Ovary (tissue), 9 donors: ENCODE measurements around the gene IFI44L. TPM values are rescaled to one million over a fixed set of nuclear protein-coding genes. Genes with fewer than 3 reads are reported as not detected.

ENCODE experiments used
- DNase-seq, 5 donors: peaks; one replicate each; pipeline ENCODE4 v3.0.0-alpha.2; 2019 to 2020
- H3K27ac ChIP-seq, 2 donors: fragments of 200-600 bp; one replicate each; pipeline versions ENCODE4 v1.5.1 to v1.8.0; 2019 to 2022
- H3K27me3 ChIP-seq: fragments of 200-600 bp; one replicate; pipeline ENCODE4 v1.8.0; 2022
- H3K36me3 ChIP-seq: fragments of 200-600 bp; sonication (generic); one replicate; pipeline ENCODE4 v1.5.1; 2019
- H3K4me1 ChIP-seq: one replicate; pipeline ENCODE4 v1.8.1; 2013; ENCODE audit warnings: mild to moderate bottlenecking, moderate library complexity; ENCODE audit not compliant: insufficient read depth
- H3K4me3 ChIP-seq: fragments of 200-600 bp; sonication (generic); one replicate; pipeline ENCODE4 v1.5.1; 2017
- H3K9me3 ChIP-seq, 2 donors: fragments of 200-600 bp in 1 of 2; sonication (generic) in 1 of 2; one replicate each; pipeline versions ENCODE4 v1.5.1 to v1.8.1; 2013 to 2019; ENCODE audit warnings: mild to moderate bottlenecking in 1 of 2, moderate library complexity in 1 of 2
- CTCF ChIP-seq, 3 donors: fragments of 450-650 bp in 2 of 3; fragments of 200-600 bp in 1 of 3; IDR thresholded peaks; one replicate each; pipeline versions ENCODE4 v1.5.1 to v1.8.0; 2016 to 2022; ENCODE audit warnings: antibody characterized with exemption in 3 of 3, mild to moderate bottlenecking in 1 of 3
- EP300 ChIP-seq: sonication (generic); formaldehyde crosslinking; IDR thresholded peaks from one replicate; pipeline ENCODE4 v1.6.1; 2017; ENCODE audit warnings: antibody characterized with exemption
- POLR2A ChIP-seq: fragments of 450-650 bp; IDR thresholded peaks from one replicate; pipeline ENCODE4 v1.6.1; 2017; ENCODE audit warnings: antibody characterized with exemption, mild to moderate bottlenecking, moderate library complexity
- WGBS, 3 donors: extraction: QIAGEN DNeasy Blood & Tissue Kit in 1 of 3; methylation state at CpG; one replicate each; pipeline versions ENCODE4 v1.1.5 to v1.1.7; 2013 to 2017; 5-methylcytosine and 5-hydroxymethylcytosine counted together
- intact Hi-C, 4 donors: fragments of 100-400 bp; cut with DNase I; formaldehyde crosslinking; loops; one replicate each; pipeline versions ENCODE4 v1.11.0 to v1.15.1; 2022 to 2023
- polyA plus RNA-seq, 2 donors: library from polyadenylated mRNA; stranded (reverse); fragments of 200-250 nt in 1 of 2; fragments of 350-450 nt in 1 of 2; fragmentation: Illumina TruSeq in 1 of 2; extraction: RNeasy Lipid Tissue Mini Kit (QIAGEN cat#74804) in 1 of 2; gene quantifications; one replicate each; pipeline ENCODE4 v1.2.3, GENCODE V29; 2013 to 2014
- total RNA-seq, 7 donors: library from RNA; depleted of rRNA in 2 of 7; stranded (reverse); fragments of >200 nt in 2 of 7; fragmentation: NEBNext Ultra II Directional in 3 of 7; extraction: Animal tissue kit (Norgen Biotek cat#: 25700) in 3 of 7; gene quantifications; one replicate each; pipeline versions ENCODE4 v1.1.0 to v1.2.4, GENCODE V29; 2016 to 2023
- donor health status: DM: no; HTN: no; CAD: no; lungs with moderate emphysema.
- donor health status: DM: no; HTN: no; CAD: no.
- donor health status: Bipolar disorder and iron deficiency.
- donor health status: DM: yes; HTN: yes; CAD: no.
- donor health status: DM: no; HTN: no; CAD: no.
- donor health status: DM: yes; HTN: yes; CAD: no.

Gene IFI44L
- total and polyA plus RNA-seq, 9 donors: 4.3 to 36.0 (median 10.3) TPM

DNA sequence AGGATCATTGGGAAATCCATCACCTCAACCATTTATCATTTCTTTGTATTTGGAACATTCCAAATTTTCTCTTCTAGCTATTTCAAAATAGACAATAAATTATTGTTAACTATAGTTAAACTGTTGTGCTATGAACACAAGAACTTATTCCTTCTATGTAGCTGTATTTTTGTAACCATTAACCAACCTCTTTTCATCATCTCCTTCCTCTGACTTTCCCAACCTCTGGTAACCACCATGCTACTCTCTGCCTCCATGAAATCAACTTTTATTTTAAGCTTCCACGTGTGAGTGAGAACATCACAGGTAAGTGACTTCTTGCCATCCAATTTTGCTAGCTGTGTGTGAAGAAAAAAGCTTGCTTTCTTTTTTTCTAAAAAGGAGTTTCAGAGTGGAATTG, 418 bp downstream of the IFI44L start:
- Histone ChIP-seq H3K27ac (peak overlapping the region; percentile 18 to 65), H3K4me3 (peak overlapping the region; percentile 8), H3K27me3 (no peaks in the 10 kb centered on the region), H3K4me1 (peaks cover 2% of the 10 kb centered on the region), H3K9me3 (no peaks in the 10 kb centered on the region), H3K36me3 (no peaks in the 10 kb centered on the region)
- intact Hi-C loops: loop anchor here in 2 of 4 donors (1.0 to 10.0 kb wide), 2 partner anchors 54 to 56 kb away; no protein-coding TSS in a partner anchor
- DNase-seq: no peak
- 0 to 5% (median 4%) methylated on average over 1 of the region's 1 CpG for WGBS, 3 donors
- TF ChIP-seq EP300: no peak
- TF ChIP-seq CTCF (IDR thresholded peaks at IDR 0.05): no peak
- TF ChIP-seq POLR2A: no peak

DNA sequence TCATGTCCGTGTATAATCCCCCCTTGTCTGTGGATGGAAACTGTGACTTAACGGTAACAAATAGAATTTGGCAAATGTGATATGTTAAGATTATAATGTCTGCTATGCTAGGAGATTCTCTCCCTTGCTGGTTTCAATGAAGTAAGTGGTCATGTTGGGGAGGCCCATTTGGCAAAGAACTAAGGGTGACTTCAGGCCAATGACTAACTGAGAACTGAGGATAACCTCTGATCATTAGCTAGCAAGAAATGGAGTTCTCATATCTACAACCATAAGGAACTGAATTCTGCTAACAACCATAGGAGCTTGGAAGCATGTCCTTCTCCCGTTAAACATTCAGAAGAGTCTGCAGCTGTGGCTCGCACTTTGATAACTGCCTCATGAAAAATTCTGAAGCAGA, 2.3 kb downstream of the IFI44L start:
- no peak for DNase-seq
- WGBS, 3 donors: 68 to 73% (median 73%) methylated on average over 4 of the region's 4 CpGs
- Histone ChIP-seq H3K4me1 (peaks cover 2% of the 10 kb centered on the region), H3K27me3 (no peaks in the 10 kb centered on the region), H3K36me3 (no peaks in the 10 kb centered on the region), H3K27ac (no peak overlapping the region), H3K4me3 (no peak overlapping the region), H3K9me3 (no peaks in the 10 kb centered on the region)
- intact Hi-C loops: loop anchor here in 1 of 4 donors (10.0 kb wide), 1 partner anchor 52 kb away; no protein-coding TSS in a partner anchor
- TF ChIP-seq CTCF (IDR thresholded peaks at IDR 0.05) (no peak), POLR2A (no peak), EP300 (no peak)

DNA sequence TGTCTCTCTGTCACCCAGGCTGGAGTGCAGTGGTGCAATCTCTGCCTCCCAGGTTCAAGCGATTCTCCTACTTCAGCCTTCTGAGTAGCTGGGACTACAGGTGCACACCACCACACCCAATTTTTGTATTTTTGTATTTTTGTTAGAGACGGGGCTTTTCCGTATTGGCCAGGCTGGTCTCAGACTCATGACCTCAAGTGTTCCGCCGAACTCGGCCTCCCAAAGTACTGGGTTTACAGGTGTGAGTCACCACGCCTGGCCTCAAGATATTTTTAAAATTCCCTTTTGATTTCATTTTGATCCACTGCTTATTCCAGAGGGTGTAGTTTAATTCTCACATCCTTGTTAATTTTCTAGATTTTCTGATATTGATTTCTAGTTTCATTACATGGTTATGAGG, 3.8 kb downstream of the IFI44L start:
- 95 to 97% (median 96%) methylated on average over 7 of the region's 7 CpGs for whole genome bisulfite sequencing, 3 donors
- peaks cover 1% of the 10 kb centered on the region for H3K4me1 ChIP-seq
- intact Hi-C loops: loop anchor here in 1 of 4 donors (10.0 kb wide), 1 partner anchor 51 kb away; no protein-coding TSS in a partner anchor
- H3K9me3 ChIP-seq: no peaks in the 10 kb centered on the region
- no peaks in the 10 kb centered on the region for H3K27me3 ChIP-seq
- TF ChIP-seq EP300: no peak
- TF ChIP-seq CTCF (IDR thresholded peaks at IDR 0.05): no peak
- TF ChIP-seq POLR2A: no peak
- H3K4me3 ChIP-seq: no peak overlapping the region
- no peaks in the 10 kb centered on the region for H3K36me3 ChIP-seq
- peak in 1 of 5 donors; percentile 12 for DNase-seq
- no peak overlapping the region for H3K27ac ChIP-seq

DNA sequence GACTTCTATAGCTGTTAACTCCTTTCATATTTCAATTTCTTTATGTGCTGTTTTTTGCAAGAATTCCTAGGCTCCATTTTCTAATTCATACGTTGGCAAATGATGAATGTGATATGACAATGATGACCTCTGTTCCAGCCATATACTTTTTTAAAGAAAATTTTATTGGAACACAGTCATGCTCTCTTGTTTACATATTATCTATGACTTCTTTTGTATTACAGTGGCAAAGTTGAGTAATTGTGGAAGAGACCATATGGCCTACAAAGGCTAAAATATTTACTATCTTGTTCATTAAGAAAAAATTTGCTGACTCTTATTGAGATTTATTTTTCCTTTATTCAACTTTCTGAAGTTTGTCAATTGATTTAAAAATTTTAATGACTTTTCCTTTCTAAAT, 7.1 kb downstream of the IFI44L start:
- Histone ChIP-seq H3K9me3 (no peaks in the 10 kb centered on the region), H3K4me1 (no peaks in the 10 kb centered on the region), H3K27me3 (no peaks in the 10 kb centered on the region), H3K36me3 (no peaks in the 10 kb centered on the region), H3K27ac (no peak overlapping the region), H3K4me3 (no peak overlapping the region)
- intact Hi-C loops: loop anchor here in 1 of 4 donors (10.0 kb wide), 1 partner anchor 47 kb away; no protein-coding TSS in a partner anchor
- no peak for TF ChIP-seq CTCF (IDR thresholded peaks at IDR 0.05)
- TF ChIP-seq POLR2A: no peak
- no peak for TF ChIP-seq EP300
- WGBS, 3 donors: 74 to 84% (median 77%) methylated on average over 1 of the region's 1 CpG
- DNase-seq: no peak
